ENCODE measurements around the gene SYNRG.

GRCh38 chr17:37609170-37610040 lies at the start of gene SYNRG:
- TF ChIP-seq CTCF (IDR thresholded peaks at IDR 0.05; ENCODE audit: low read length) = peak; percentile 53
- no peak for TF ChIP-seq EZH2 (IDR thresholded peaks at IDR 0.05; ENCODE audit: borderline replicate concordance, low read length)

Measured in OCI-LY1 (cell line).